ENCODE results near the gene SPATA2L. TPM values are rescaled to one million over a fixed set of nuclear protein-coding genes. Genes with fewer than 3 reads are reported as not detected.
A peak's percentile ranks its signal among the peaks of the same experiment; 100 is the strongest.

The SPATA2L gene
- total RNA-seq, 1 donor, result 14.8 TPM

- no peak overlapping the region for H3K4me3 ChIP-seq (ENCODE audit: insufficient read depth, low read length)
- H3K27me3 ChIP-seq (ENCODE audit: insufficient read depth, low read length), result no peaks in the 10 kb centered on the region
- H3K27ac ChIP-seq (ENCODE audit: low read depth, low read length), result no peak overlapping the region
- peaks cover 23% of the 10 kb centered on the region for H3K4me1 ChIP-seq (ENCODE audit: insufficient read depth, low read length)
- no peak overlapping the region for H3K4me2 ChIP-seq (ENCODE audit: insufficient read depth, low read length)
- peaks cover 8% of the 10 kb centered on the region for H3K36me3 ChIP-seq (ENCODE audit: insufficient read depth, low read length)
- TF ChIP-seq CTCF (IDR thresholded peaks at IDR 0.05; ENCODE audit: extremely low read depth, low read depth, low read length), result no peak
- H2AFZ ChIP-seq (ENCODE audit: low read length), result no peak overlapping the region
- H4K20me1 ChIP-seq (ENCODE audit: insufficient read depth, low read length), result peaks cover 4% of the 10 kb centered on the region
- no peaks in the 10 kb centered on the region for H3K9me3 ChIP-seq (ENCODE audit: low read depth, low read length)
- H3K79me2 ChIP-seq (ENCODE audit: insufficient read depth, low read length), result peaks cover 27% of the 10 kb centered on the region
- DNase-seq (ENCODE audit: insufficient read length, low spot score, missing footprints), result no peak
Measured at GRCh38 chr16:89716916-89717687, 15.6 kb upstream of the SPATA2L start.

DNA sequence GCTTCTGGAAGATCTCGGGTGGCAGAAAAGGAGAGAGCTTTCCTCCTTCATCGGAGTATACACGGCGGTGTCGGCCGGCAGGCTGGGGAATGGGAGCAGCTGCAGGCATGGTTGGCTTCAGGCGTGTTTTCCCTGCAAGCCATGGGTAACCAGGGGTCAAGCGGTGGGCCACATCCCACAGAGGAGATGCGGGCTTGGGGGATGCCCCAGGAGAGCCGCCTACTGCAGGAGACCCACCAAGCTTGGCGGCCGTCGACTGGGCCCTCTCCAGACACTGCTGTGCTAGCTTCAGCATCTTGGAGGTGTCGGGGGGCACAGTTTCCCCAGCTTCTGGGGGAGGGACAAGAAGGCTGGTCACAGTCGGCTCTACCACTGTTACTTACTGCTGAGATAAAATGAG lies 15.0 kb upstream of the SPATA2L start:
- H3K27me3 ChIP-seq (ENCODE audit: insufficient read depth, low read length), result no peaks in the 10 kb centered on the region
- H3K9me3 ChIP-seq (ENCODE audit: low read depth, low read length), result no peaks in the 10 kb centered on the region
- no peak overlapping the region for H3K27ac ChIP-seq (ENCODE audit: low read depth, low read length)
- TF ChIP-seq CTCF (IDR thresholded peaks at IDR 0.05; ENCODE audit: extremely low read depth, low read depth, low read length), result no peak
- no peak overlapping the region for H2AFZ ChIP-seq (ENCODE audit: low read length)
- no peak overlapping the region for H3K4me2 ChIP-seq (ENCODE audit: insufficient read depth, low read length)
- peaks cover 8% of the 10 kb centered on the region for H3K36me3 ChIP-seq (ENCODE audit: insufficient read depth, low read length)
- H3K4me3 ChIP-seq (ENCODE audit: insufficient read depth, low read length), result no peak overlapping the region
- peaks cover 27% of the 10 kb centered on the region for H3K79me2 ChIP-seq (ENCODE audit: insufficient read depth, low read length)
- DNase-seq (ENCODE audit: insufficient read length, low spot score, missing footprints), result no peak
- H3K4me1 ChIP-seq (ENCODE audit: insufficient read depth, low read length), result peaks cover 24% of the 10 kb centered on the region
- H4K20me1 ChIP-seq (ENCODE audit: insufficient read depth, low read length), result peaks cover 4% of the 10 kb centered on the region

- Histone ChIP-seq H3K27ac (ENCODE audit: low read depth, low read length) (peak overlapping the region; percentile 33), H3K79me2 (ENCODE audit: insufficient read depth, low read length) (peaks cover 8% of the 10 kb centered on the region), H3K4me1 (ENCODE audit: insufficient read depth, low read length) (peaks cover 9% of the 10 kb centered on the region), H3K27me3 (ENCODE audit: insufficient read depth, low read length) (no peaks in the 10 kb centered on the region), H4K20me1 (ENCODE audit: insufficient read depth, low read length) (no peaks in the 10 kb centered on the region), H3K9me3 (ENCODE audit: low read depth, low read length) (no peaks in the 10 kb centered on the region), H3K36me3 (ENCODE audit: insufficient read depth, low read length) (peaks cover 8% of the 10 kb centered on the region), H3K4me3 (ENCODE audit: insufficient read depth, low read length) (peak overlapping the region; percentile 74), H3K4me2 (ENCODE audit: insufficient read depth, low read length) (peak overlapping the region; percentile 83), H2AFZ (ENCODE audit: low read length) (peak overlapping the region; percentile 51)
- peak; percentile 96 for DNase-seq (ENCODE audit: insufficient read length, low spot score, missing footprints)
- no peak for TF ChIP-seq CTCF (IDR thresholded peaks at IDR 0.05; ENCODE audit: extremely low read depth, low read depth, low read length)
Measured at GRCh38 chr16:89712274-89712781, 10.8 kb upstream of the SPATA2L start.

GRCh38 chr16:89711601-89712273 lies 10.2 kb upstream of the SPATA2L start:
- Histone ChIP-seq H3K4me3 (ENCODE audit: insufficient read depth, low read length) (peak overlapping the region; percentile 74), H3K36me3 (ENCODE audit: insufficient read depth, low read length) (peaks cover 8% of the 10 kb centered on the region), H3K27me3 (ENCODE audit: insufficient read depth, low read length) (no peaks in the 10 kb centered on the region), H3K79me2 (ENCODE audit: insufficient read depth, low read length) (peaks cover 5% of the 10 kb centered on the region), H3K9me3 (ENCODE audit: low read depth, low read length) (no peaks in the 10 kb centered on the region), H4K20me1 (ENCODE audit: insufficient read depth, low read length) (no peaks in the 10 kb centered on the region), H3K4me2 (ENCODE audit: insufficient read depth, low read length) (peak overlapping the region; percentile 83), H3K27ac (ENCODE audit: low read depth, low read length) (peak overlapping the region; percentile 33), H3K4me1 (ENCODE audit: insufficient read depth, low read length) (peaks cover 9% of the 10 kb centered on the region), H2AFZ (ENCODE audit: low read length) (peak overlapping the region; percentile 51)
- no peak for TF ChIP-seq CTCF (IDR thresholded peaks at IDR 0.05; ENCODE audit: extremely low read depth, low read depth, low read length)
- DNase-seq (ENCODE audit: insufficient read length, low spot score, missing footprints), result peak; percentile 99
